HEK293 (cell line): ENCODE measurements around the gene ARHGAP26.

ENCODE experiments used
- CTCF ChIP-seq: fragments of 450-650 bp; formaldehyde crosslinking; IDR thresholded peaks from 2 replicates; pipeline ENCODE4 v1.5.1; 2016; ENCODE audit warnings: missing biosample characterization, missing genetic modification characterization
- GLI2 ChIP-seq: fragments of 450-650 bp; formaldehyde crosslinking; IDR thresholded peaks from 2 replicates; pipeline ENCODE4; 2017; ENCODE audit warnings: missing biosample characterization, missing genetic modification characterization, low read depth, borderline replicate concordance
- SALL2 ChIP-seq: fragments of 450-650 bp; formaldehyde crosslinking; IDR thresholded peaks from 2 replicates; pipeline ENCODE4 v1.5.0; 2017; ENCODE audit warnings: missing biosample characterization, mild to moderate bottlenecking, missing genetic modification characterization, borderline replicate concordance
- TRIM28 ChIP-seq: IDR thresholded peaks from 2 replicates; pipeline ENCODE4 v1.6.1; 2011; ENCODE audit warnings: low read length, control low read depth, borderline replicate concordance
- ZBTB17 ChIP-seq: fragments of 450-650 bp; formaldehyde crosslinking; IDR thresholded peaks from 2 replicates; pipeline ENCODE4 v1.5.1; 2016; ENCODE audit warnings: missing biosample characterization, missing genetic modification characterization
- ZBTB6 ChIP-seq: fragments of 450-650 bp; formaldehyde crosslinking; IDR thresholded peaks from 2 replicates; pipeline ENCODE4 v1.5.1; 2017; ENCODE audit warnings: missing biosample characterization, missing genetic modification characterization
- ZBTB8A ChIP-seq: fragments of 450-650 bp; formaldehyde crosslinking; IDR thresholded peaks from 2 replicates; pipeline ENCODE4 v1.5.1; 2016; ENCODE audit warnings: missing biosample characterization, missing genetic modification characterization
- ZNF184 ChIP-seq: fragments of 450-650 bp; IDR thresholded peaks from 2 replicates; pipeline ENCODE4 v1.5.1; 2018; ENCODE audit warnings: missing biosample characterization, mild to moderate bottlenecking, missing genetic modification characterization
- ZNF202 ChIP-seq: fragments of 450-650 bp; formaldehyde crosslinking; IDR thresholded peaks from 2 replicates; pipeline ENCODE4 v1.5.1; 2016; ENCODE audit warnings: missing biosample characterization, missing genetic modification characterization, borderline replicate concordance
- ZNF221 ChIP-seq: fragments of 450-650 bp; formaldehyde crosslinking; IDR thresholded peaks from 2 replicates; pipeline ENCODE4 v1.5.1; 2017; ENCODE audit warnings: missing biosample characterization, missing genetic modification characterization, borderline replicate concordance
- ZNF248 ChIP-seq: fragments of 450-650 bp; formaldehyde crosslinking; IDR thresholded peaks from 2 replicates; pipeline ENCODE4 v1.5.1; 2017; ENCODE audit warnings: missing biosample characterization, missing genetic modification characterization
- ZNF266 ChIP-seq: fragments of 450-650 bp; formaldehyde crosslinking; IDR thresholded peaks from 2 replicates; pipeline ENCODE4 v1.5.1; 2016; ENCODE audit warnings: missing biosample characterization, missing genetic modification characterization, low read depth
- ZNF302 ChIP-seq: fragments of 450-650 bp; formaldehyde crosslinking; IDR thresholded peaks from 2 replicates; pipeline ENCODE4 v1.5.1; 2016; ENCODE audit warnings: missing biosample characterization, missing genetic modification characterization, low read depth
- ZNF423 ChIP-seq: fragments of 450-650 bp; formaldehyde crosslinking; IDR thresholded peaks from 2 replicates; pipeline ENCODE4 v1.5.1; 2016; ENCODE audit warnings: missing biosample characterization, missing genetic modification characterization
- ZNF549 ChIP-seq: fragments of 450-650 bp; IDR thresholded peaks from 2 replicates; pipeline ENCODE4 v1.5.1; 2018; ENCODE audit warnings: missing biosample characterization, missing genetic modification characterization, mild to moderate bottlenecking, inconsistent platforms, moderate library complexity
- ZNF561 ChIP-seq: fragments of 450-650 bp; IDR thresholded peaks from 2 replicates; pipeline ENCODE4 v1.5.1; 2018; ENCODE audit warnings: missing biosample characterization, missing genetic modification characterization, borderline replicate concordance
- ZNF707 ChIP-seq: fragments of 450-650 bp; formaldehyde crosslinking; IDR thresholded peaks from 2 replicates; pipeline ENCODE4 v1.5.1; 2016; ENCODE audit warnings: missing biosample characterization, missing genetic modification characterization
- ZNF76 ChIP-seq: fragments of 450-650 bp; formaldehyde crosslinking; IDR thresholded peaks from 2 replicates; pipeline ENCODE4; 2016; ENCODE audit warnings: low read depth, missing biosample characterization, missing genetic modification characterization, borderline replicate concordance
- TF ChIP-seq, protein P1 (sequence below): fragments of 450-650 bp; formaldehyde crosslinking; IDR thresholded peaks from 2 replicates; pipeline ENCODE4 v1.5.1; 2016; ENCODE audit warnings: missing biosample characterization, missing genetic modification characterization
- TF ChIP-seq, protein P2 (sequence below): fragments of 450-650 bp; formaldehyde crosslinking; IDR thresholded peaks from 2 replicates; pipeline ENCODE4 v1.5.1; 2016; ENCODE audit warnings: missing biosample characterization, missing genetic modification characterization
- TF ChIP-seq, protein P3 (sequence below): fragments of 450-650 bp; formaldehyde crosslinking; IDR thresholded peaks from 2 replicates; pipeline ENCODE4 v1.5.1; 2016; ENCODE audit warnings: missing biosample characterization, missing genetic modification characterization
- TF ChIP-seq, protein P4 (sequence below): IDR thresholded peaks from 2 replicates; pipeline ENCODE4 v1.6.1; 2011; ENCODE audit warnings: mild to moderate bottlenecking, low read depth, low read length, borderline replicate concordance
- TF ChIP-seq, protein P5 (sequence below): fragments of 450-650 bp; formaldehyde crosslinking; IDR thresholded peaks from 2 replicates; pipeline ENCODE4 v1.5.1; 2016; ENCODE audit warnings: missing biosample characterization, missing genetic modification characterization
- TF ChIP-seq, protein P6 (sequence below): fragments of 450-650 bp; formaldehyde crosslinking; IDR thresholded peaks from 2 replicates; pipeline ENCODE4 v1.5.1; 2016; ENCODE audit warnings: missing biosample characterization, missing genetic modification characterization

ARHGAP26 gene

DNA sequence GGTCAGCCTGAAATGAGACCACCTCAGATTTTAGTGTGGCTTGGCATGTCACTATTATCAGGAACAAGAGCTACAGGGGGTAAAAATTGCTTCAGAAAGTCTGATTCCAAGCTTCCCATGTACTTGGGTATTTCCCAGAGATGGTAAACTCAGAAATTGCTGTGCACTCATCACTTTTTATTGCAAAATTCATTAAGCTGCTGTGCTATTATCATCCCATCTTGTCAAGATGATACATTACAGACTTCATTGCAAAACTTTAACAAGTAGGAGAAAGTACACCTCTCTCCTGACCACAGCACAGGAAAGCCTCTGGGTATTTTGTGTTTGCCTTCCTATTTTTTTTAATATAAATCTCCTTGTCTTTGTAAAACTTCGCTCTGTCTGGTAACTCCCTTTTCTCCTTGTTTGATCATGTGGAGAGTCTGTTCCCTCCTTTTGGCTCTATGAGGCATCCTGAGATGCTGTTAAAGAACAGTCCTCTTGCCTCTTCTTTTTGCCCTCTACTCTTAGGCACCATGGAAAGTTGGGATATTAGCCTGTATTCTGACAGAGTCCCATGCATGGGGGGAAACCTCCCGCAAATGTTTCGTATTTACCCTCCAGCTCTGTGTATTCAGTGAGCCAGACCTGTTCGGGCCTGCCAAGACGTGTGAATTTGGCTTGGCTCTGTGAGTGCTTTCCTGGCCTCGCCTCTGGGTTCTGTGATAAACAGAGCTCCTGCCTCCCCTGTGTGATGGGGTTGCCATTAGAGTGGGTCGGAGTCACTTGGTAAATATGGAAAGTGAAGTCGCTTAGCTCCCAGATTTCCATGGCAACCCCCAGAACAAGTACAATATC is 372.6 kb downstream of the ARHGAP26 start (continued):
- TF ChIP-seq, protein P1, sequence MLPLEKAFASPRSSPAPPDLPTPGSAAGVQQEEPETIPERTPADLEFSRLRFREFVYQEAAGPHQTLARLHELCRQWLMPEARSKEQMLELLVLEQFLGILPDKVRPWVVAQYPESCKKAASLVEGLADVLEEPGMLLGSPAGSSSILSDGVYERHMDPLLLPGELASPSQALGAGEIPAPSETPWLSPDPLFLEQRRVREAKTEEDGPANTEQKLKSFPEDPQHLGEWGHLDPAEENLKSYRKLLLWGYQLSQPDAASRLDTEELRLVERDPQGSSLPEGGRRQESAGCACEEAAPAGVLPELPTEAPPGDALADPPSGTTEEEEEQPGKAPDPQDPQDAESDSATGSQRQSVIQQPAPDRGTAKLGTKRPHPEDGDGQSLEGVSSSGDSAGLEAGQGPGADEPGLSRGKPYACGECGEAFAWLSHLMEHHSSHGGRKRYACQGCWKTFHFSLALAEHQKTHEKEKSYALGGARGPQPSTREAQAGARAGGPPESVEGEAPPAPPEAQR (tag by site-specific recombination) = no peak
- no peak for TF ChIP-seq ZNF202 (tag by site-specific recombination)
- TF ChIP-seq ZBTB6 (tag by site-specific recombination) = no peak
- 0 out of 2 replicates have a peak, but pooled peaks have one; percentile 49 for TF ChIP-seq ZNF561 (tag by site-specific recombination)
- no peak for TF ChIP-seq ZNF266 (tag by site-specific recombination)
- no peak for TF ChIP-seq ZNF184 (tag by site-specific recombination)
- no peak for TF ChIP-seq ZNF423 (tag by site-specific recombination)
- TF ChIP-seq, protein P2, sequence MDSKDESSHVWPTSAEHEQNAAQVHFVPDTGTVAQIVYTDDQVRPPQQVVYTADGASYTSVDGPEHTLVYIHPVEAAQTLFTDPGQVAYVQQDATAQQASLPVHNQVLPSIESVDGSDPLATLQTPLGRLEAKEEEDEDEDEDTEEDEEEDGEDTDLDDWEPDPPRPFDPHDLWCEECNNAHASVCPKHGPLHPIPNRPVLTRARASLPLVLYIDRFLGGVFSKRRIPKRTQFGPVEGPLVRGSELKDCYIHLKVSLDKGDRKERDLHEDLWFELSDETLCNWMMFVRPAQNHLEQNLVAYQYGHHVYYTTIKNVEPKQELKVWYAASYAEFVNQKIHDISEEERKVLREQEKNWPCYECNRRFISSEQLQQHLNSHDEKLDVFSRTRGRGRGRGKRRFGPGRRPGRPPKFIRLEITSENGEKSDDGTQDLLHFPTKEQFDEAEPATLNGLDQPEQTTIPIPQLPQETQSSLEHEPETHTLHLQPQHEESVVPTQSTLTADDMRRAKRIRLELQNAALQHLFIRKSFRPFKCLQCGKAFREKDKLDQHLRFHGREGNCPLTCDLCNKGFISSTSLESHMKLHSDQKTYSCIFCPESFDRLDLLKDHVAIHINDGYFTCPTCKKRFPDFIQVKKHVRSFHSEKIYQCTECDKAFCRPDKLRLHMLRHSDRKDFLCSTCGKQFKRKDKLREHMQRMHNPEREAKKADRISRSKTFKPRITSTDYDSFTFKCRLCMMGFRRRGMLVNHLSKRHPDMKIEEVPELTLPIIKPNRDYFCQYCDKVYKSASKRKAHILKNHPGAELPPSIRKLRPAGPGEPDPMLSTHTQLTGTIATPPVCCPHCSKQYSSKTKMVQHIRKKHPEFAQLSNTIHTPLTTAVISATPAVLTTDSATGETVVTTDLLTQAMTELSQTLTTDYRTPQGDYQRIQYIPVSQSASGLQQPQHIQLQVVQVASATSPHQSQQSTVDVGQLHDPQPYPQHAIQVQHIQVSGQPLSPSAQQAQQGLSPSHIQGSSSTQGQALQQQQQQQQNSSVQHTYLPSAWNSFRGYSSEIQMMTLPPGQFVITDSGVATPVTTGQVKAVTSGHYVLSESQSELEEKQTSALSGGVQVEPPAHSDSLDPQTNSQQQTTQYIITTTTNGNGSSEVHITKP (tag by site-specific recombination) = peak; percentile 59; the same call in 1 of the 2 replicates
- TF ChIP-seq, protein P3, sequence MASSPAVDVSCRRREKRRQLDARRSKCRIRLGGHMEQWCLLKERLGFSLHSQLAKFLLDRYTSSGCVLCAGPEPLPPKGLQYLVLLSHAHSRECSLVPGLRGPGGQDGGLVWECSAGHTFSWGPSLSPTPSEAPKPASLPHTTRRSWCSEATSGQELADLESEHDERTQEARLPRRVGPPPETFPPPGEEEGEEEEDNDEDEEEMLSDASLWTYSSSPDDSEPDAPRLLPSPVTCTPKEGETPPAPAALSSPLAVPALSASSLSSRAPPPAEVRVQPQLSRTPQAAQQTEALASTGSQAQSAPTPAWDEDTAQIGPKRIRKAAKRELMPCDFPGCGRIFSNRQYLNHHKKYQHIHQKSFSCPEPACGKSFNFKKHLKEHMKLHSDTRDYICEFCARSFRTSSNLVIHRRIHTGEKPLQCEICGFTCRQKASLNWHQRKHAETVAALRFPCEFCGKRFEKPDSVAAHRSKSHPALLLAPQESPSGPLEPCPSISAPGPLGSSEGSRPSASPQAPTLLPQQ (tag by site-specific recombination) = no peak
- 0 out of 2 replicates have a peak, but pooled peaks have one; percentile 35 for TF ChIP-seq ZNF302 (tag by site-specific recombination)
- no peak for TF ChIP-seq CTCF (tag by site-specific recombination)
- no peak for TF ChIP-seq ZNF248 (tag by site-specific recombination)
- no peak for TF ChIP-seq TRIM28
- TF ChIP-seq, protein P4, sequence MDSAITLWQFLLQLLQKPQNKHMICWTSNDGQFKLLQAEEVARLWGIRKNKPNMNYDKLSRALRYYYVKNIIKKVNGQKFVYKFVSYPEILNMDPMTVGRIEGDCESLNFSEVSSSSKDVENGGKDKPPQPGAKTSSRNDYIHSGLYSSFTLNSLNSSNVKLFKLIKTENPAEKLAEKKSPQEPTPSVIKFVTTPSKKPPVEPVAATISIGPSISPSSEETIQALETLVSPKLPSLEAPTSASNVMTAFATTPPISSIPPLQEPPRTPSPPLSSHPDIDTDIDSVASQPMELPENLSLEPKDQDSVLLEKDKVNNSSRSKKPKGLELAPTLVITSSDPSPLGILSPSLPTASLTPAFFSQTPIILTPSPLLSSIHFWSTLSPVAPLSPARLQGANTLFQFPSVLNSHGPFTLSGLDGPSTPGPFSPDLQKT = no peak
- no peak for TF ChIP-seq ZNF707 (tag by site-specific recombination)
- no peak for TF ChIP-seq ZBTB17
- peak; percentile 36; the same call in 1 of the 2 replicates for TF ChIP-seq ZBTB8A (tag by site-specific recombination)
- TF ChIP-seq ZNF549 (tag by site-specific recombination) = no peak
- TF ChIP-seq, protein P5, sequence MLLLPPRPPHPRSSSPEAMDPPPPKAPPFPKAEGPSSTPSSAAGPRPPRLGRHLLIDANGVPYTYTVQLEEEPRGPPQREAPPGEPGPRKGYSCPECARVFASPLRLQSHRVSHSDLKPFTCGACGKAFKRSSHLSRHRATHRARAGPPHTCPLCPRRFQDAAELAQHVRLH = no peak
- TF ChIP-seq ZNF76 = no peak
- no peak for TF ChIP-seq ZNF221 (tag by site-specific recombination)
- TF ChIP-seq SALL2 (tag by site-specific recombination) = no peak
- 0 out of 2 replicates have a peak, but pooled peaks have one; percentile 11 for TF ChIP-seq GLI2 (tag by site-specific recombination)
- TF ChIP-seq, protein P6, sequence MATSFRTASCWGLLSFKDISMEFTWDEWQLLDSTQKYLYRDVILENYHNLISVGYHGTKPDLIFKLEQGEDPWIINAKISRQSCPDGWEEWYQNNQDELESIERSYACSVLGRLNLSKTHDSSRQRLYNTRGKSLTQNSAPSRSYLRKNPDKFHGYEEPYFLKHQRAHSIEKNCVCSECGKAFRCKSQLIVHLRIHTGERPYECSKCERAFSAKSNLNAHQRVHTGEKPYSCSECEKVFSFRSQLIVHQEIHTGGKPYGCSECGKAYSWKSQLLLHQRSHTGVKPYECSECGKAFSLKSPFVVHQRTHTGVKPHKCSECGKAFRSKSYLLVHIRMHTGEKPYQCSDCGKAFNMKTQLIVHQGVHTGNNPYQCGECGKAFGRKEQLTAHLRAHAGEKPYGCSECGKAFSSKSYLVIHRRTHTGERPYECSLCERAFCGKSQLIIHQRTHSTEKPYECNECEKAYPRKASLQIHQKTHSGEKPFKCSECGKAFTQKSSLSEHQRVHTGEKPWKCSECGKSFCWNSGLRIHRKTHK = no peak
